Aorta (tissue), 5 donors: ENCODE results near the gene EDN2. TPM values are rescaled to one million over a fixed set of nuclear protein-coding genes. Genes with fewer than 3 reads are reported as not detected.

Source experiments
- ATAC-seq: fragments of 200-7000 bp; cut with Tn5 transposase; one replicate; pipeline ENCODE4 v1.9.1; 2022; ENCODE audit warnings: moderate library complexity; ENCODE audit not compliant: low FRiP score
- DNase-seq, 2 donors: peaks; one replicate each; pipeline ENCODE4 v3.0.0-alpha.2; 2020
- H3K27ac ChIP-seq, 2 donors: one replicate each; pipeline ENCODE4 v1.5.1; 2013; ENCODE audit warnings: low read length in 2 of 2, mild to moderate bottlenecking in 2 of 2, moderate library complexity in 2 of 2, control low read depth in 1 of 2, inconsistent platforms in 1 of 2, low read depth in 1 of 2
- H3K27me3 ChIP-seq, 2 donors: one replicate each; pipeline ENCODE4 v1.6.1; 2013; ENCODE audit warnings: control low read depth in 1 of 2, low read length in 1 of 2, mild to moderate bottlenecking in 1 of 2, moderate library complexity in 1 of 2; ENCODE audit not compliant: insufficient read depth in 2 of 2, control insufficient read depth in 1 of 2
- H3K36me3 ChIP-seq, 2 donors: one replicate each; pipeline ENCODE4 v1.6.1; 2013; ENCODE audit warnings: control low read depth in 1 of 2, low read length in 1 of 2, mild to moderate bottlenecking in 1 of 2; ENCODE audit not compliant: insufficient read depth in 2 of 2, control insufficient read depth in 1 of 2
- H3K4me1 ChIP-seq, 2 donors: one replicate each; pipeline ENCODE4 v1.6.1; 2013; ENCODE audit warnings: low read length in 2 of 2, control low read depth in 1 of 2, mild to moderate bottlenecking in 1 of 2, moderate library complexity in 1 of 2; ENCODE audit not compliant: insufficient read depth in 2 of 2, control insufficient read depth in 1 of 2
- H3K4me3 ChIP-seq, 2 donors: one replicate each; pipeline ENCODE4 v1.5.1; 2013; ENCODE audit warnings: low read length in 2 of 2, control low read depth in 1 of 2, mild to moderate bottlenecking in 1 of 2
- H3K9me3 ChIP-seq: one replicate; pipeline ENCODE4 v1.6.1; 2013; ENCODE audit warnings: mild to moderate bottlenecking, low read length; ENCODE audit not compliant: control insufficient read depth
- WGBS, 2 donors: extraction: QIAGEN DNeasy Blood & Tissue Kit; methylation state at CpG; one replicate each; pipeline ENCODE4 v1.1.7; 2013; 5-methylcytosine and 5-hydroxymethylcytosine counted together
- intact Hi-C, 2 donors: fragments of 100-400 bp; cut with DNase I; formaldehyde crosslinking; loops; one replicate each; pipeline versions ENCODE4 v1.14.2 to v1.15.0; 2022
- polyA plus RNA-seq, 2 donors: library from polyadenylated mRNA; stranded (reverse); fragments of 200-250 nt; gene quantifications; one replicate each; pipeline ENCODE4 v1.2.3, GENCODE V29; 2013
- total RNA-seq, 2 donors: library from RNA; stranded (reverse); fragmentation: NEBNext Ultra II Directional; extraction: Animal tissue kit (Norgen Biotek cat#: 25700); gene quantifications; one replicate each; pipeline ENCODE4 v1.2.1, GENCODE V29; 2021
- donor health status: healthy with polysubstance abuse.
- donor health status: Bipolar disorder and iron deficiency.
- donor health status: DM: no; HTN: no; CAD: no.
- donor health status: DM: no; HTN: no; CAD: no.
- donor health status: DM: yes; HTN: yes; CAD: no.

The EDN2 gene
- total and polyA plus RNA-seq, 4 donors: 0.36 to 2.3 (median 1.5) TPM; not detected in 1

DNA sequence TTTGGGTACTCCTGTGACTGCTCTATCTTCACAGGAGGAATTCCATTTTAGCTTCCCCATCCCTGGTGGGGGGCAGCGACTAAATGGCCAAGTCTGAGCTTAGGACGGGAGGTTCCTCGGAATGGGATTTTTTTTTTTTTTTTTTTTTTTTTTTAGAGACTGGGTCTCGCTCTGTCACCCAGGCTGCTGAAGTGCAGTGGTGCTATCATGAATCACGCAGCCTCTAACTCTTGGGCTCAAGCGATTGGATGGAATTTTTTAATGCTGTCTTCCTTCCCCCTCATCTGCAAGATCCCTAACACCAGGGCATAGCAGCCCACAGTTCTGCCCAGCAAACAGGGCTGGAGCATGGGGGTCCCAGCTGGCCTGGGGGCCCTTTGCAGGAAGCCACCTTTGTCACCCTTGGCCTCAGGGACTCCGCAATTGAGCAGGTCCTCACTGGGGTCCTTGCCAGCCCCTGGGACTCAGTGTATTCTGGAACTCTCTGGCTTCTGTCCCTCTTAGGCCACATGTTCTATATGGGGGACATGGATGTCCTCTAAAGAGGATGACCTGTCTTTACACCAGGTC, 13.1 kb upstream of the EDN2 start:
- Histone ChIP-seq H3K4me1 (peaks cover 0 to 5% of the 10 kb centered on the region in 2 donors), H3K27ac (peak overlapping the region in 1 of 2 donors; percentile 75), H3K27me3 (no peaks in the 10 kb centered on the region), H3K36me3 (no peaks in the 10 kb centered on the region), H3K9me3 (no peaks in the 10 kb centered on the region), H3K4me3 (no peak overlapping the region)
- no peak for DNase-seq
- WGBS, 2 donors: 71 to 79% methylated on average over 7 of the region's 7 CpGs
- intact Hi-C loops: loop anchor here in 1 of 2 donors (5.0 kb wide), 1 partner anchor 65 kb away; no protein-coding TSS in a partner anchor
- no peak for ATAC-seq

GRCh38 chr1:41497056-41497440, 12.6 kb upstream of the EDN2 start:
- Histone ChIP-seq H3K9me3 (no peaks in the 10 kb centered on the region), H3K27ac (peak overlapping the region; percentile 65 to 71), H3K4me3 (no peak overlapping the region), H3K27me3 (no peaks in the 10 kb centered on the region), H3K4me1 (peaks cover 0 to 5% of the 10 kb centered on the region in 2 donors), H3K36me3 (no peaks in the 10 kb centered on the region)
- DNase-seq (no peak), ATAC-seq (no peak)
- intact Hi-C loops: loop anchor here in 1 of 2 donors (5.0 kb wide), 1 partner anchor 65 kb away; no protein-coding TSS in a partner anchor
- 55 to 67% methylated on average over 13 of the region's 13 CpGs for WGBS, 2 donors

GRCh38 chr1:41496080-41497055, 11.9 kb upstream of the EDN2 start:
- H3K36me3 ChIP-seq: no peaks in the 10 kb centered on the region
- intact Hi-C loops: loop anchor here in 1 of 2 donors (5.0 kb wide), 1 partner anchor 64 kb away; no protein-coding TSS in a partner anchor
- ATAC-seq (peak; percentile 83), DNase-seq (peak; percentile 92 to 97)
- 4% methylated on average over 58 to 74 of the region's 74 CpGs for WGBS, 2 donors
- H3K4me1 ChIP-seq: peaks cover 0 to 5% of the 10 kb centered on the region in 2 donors
- H3K4me3 ChIP-seq: no peak overlapping the region
- no peaks in the 10 kb centered on the region for H3K27me3 ChIP-seq
- peak overlapping the region; percentile 71 for H3K27ac ChIP-seq
- H3K9me3 ChIP-seq: no peaks in the 10 kb centered on the region

- no peaks in the 10 kb centered on the region for H3K27me3 ChIP-seq
- 83 to 85% methylated on average over 19 of the region's 19 CpGs for WGBS, 2 donors
- ATAC-seq (no peak), DNase-seq (peak in 1 of 2 donors; percentile 46)
- H3K9me3 ChIP-seq: no peaks in the 10 kb centered on the region
- intact Hi-C loops: loop anchor here in 1 of 2 donors (5.0 kb wide), 1 partner anchor 63 kb away; no protein-coding TSS in a partner anchor
- H3K4me3 ChIP-seq: no peak overlapping the region
- H3K36me3 ChIP-seq: no peaks in the 10 kb centered on the region
- H3K4me1 ChIP-seq: peaks cover 0 to 5% of the 10 kb centered on the region in 2 donors
- peak overlapping the region in 1 of 2 donors; percentile 71 for H3K27ac ChIP-seq
These were observed 10.9 kb upstream of the EDN2 start for GRCh38 chr1:41495210-41495948.

DNA sequence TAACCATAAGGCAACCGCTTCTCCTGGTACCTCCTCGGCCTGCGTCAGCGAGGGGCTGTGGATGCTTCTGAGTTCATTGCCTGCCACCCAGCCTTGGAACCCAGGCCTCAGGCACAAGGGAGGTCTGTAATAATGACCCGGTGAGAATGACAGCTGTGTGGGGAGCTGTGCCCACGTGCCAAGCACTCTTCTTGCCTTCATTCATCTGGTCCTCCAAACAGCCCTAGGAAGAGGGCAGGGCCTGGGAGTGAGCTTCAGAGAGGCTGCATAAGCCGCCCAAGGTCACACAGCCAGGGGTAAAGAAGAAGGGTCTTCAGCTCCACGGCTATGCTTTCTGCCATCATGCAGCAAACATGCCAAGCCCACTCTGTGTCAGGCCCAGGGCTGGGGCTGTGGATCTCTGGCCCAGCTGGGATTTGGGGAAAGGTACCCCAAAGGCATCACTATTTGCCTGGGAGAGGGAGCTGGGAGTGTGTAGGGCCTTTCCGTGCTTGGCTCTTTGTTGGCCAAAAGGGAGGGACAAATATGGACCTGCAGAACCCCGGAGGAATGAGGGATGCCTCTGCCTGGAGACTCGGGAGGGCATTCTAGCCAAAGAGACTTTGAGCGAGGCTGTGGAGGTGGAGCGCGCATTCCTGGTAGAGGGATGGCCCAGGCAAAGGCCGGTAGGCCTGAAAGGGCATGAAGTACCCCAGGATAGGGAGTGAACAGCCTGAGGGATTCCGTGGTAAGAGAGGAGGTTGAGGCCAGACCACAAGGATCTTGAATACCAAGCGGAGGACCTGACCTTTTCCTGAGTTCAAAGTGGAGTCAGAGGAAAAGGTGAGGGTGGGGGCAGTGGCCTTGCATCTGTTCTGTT, 10.1 kb upstream of the EDN2 start:
- intact Hi-C loops: loop anchor here in 1 of 2 donors (5.0 kb wide), 1 partner anchor 62 kb away; no protein-coding TSS in a partner anchor
- Histone ChIP-seq H3K4me1 (peaks cover 0 to 3% of the 10 kb centered on the region in 2 donors), H3K4me3 (no peak overlapping the region), H3K9me3 (no peaks in the 10 kb centered on the region), H3K27ac (no peak overlapping the region), H3K27me3 (no peaks in the 10 kb centered on the region), H3K36me3 (no peaks in the 10 kb centered on the region)
- DNase-seq (no peak), ATAC-seq (no peak)
- 87 to 90% methylated on average over 17 of the region's 17 CpGs for WGBS, 2 donors

- H3K4me3 ChIP-seq: no peak overlapping the region
- 95% methylated on average over 9 of the region's 9 CpGs for WGBS, 2 donors
- ATAC-seq (no peak), DNase-seq (no peak)
- no peaks in the 10 kb centered on the region for H3K27me3 ChIP-seq
- H3K4me1 ChIP-seq: peaks cover 0 to 3% of the 10 kb centered on the region in 2 donors
- no peaks in the 10 kb centered on the region for H3K36me3 ChIP-seq
- intact Hi-C loops: no loop called here
- no peak overlapping the region for H3K27ac ChIP-seq
- H3K9me3 ChIP-seq: no peaks in the 10 kb centered on the region
These were observed 9.3 kb upstream of the EDN2 start for GRCh38 chr1:41493626-41494350.

- H3K27ac ChIP-seq: no peak overlapping the region
- no peaks in the 10 kb centered on the region for H3K27me3 ChIP-seq
- H3K9me3 ChIP-seq: no peaks in the 10 kb centered on the region
- 70 to 77% methylated on average over 5 of the region's 5 CpGs for WGBS, 2 donors
- no peak for DNase-seq
- H3K36me3 ChIP-seq: no peaks in the 10 kb centered on the region
- ATAC-seq: no peak
- no peaks in the 10 kb centered on the region for H3K4me1 ChIP-seq
- no peak overlapping the region for H3K4me3 ChIP-seq
- intact Hi-C loops: no loop called here
These were observed 8.6 kb upstream of the EDN2 start for GRCh38 chr1:41493117-41493536.
